Hepatocyte (in vitro differentiated cells): Measurements from ENCODE around the gene DUS2. TPM values are rescaled to one million over a fixed set of nuclear protein-coding genes. Genes with fewer than 3 reads are reported as not detected.

Experiments
- DNase-seq: peaks from one replicate; pipeline ENCODE4 v3.0.0-alpha.2; 2016; ENCODE audit warnings: low spot score
- H2AFZ ChIP-seq: fragments of 200-600 bp; sonication (generic); 2 replicates; pipeline ENCODE4 v1.6.0; 2016; ENCODE audit warnings: antibody characterized with exemption, mild to moderate bottlenecking
- H3K27ac ChIP-seq: fragments of 200-600 bp; sonication (generic); 2 replicates; pipeline ENCODE4 v1.5.1; 2016; ENCODE audit warnings: mild to moderate bottlenecking
- H3K27me3 ChIP-seq: fragments of 200-600 bp; sonication (generic); 2 replicates; pipeline ENCODE4 v1.6.1; 2016
- H3K36me3 ChIP-seq: fragments of 200-600 bp; sonication (generic); replicated peaks from 2 replicates; pipeline ENCODE4 v1.5.1; 2016; ENCODE audit warnings: low read depth; ENCODE audit not compliant: insufficient read depth
- H3K4me1 ChIP-seq: fragments of 200-600 bp; sonication (generic); 2 replicates; pipeline ENCODE4 v1.5.1; 2016; ENCODE audit warnings: mild to moderate bottlenecking, moderate library complexity; ENCODE audit not compliant: insufficient read depth
- H3K4me2 ChIP-seq: fragments of 200-600 bp; sonication (generic); 2 replicates; pipeline ENCODE4 v1.6.0; 2016
- H3K4me3 ChIP-seq: fragments of 200-600 bp; sonication (generic); 2 replicates; pipeline ENCODE4 v1.5.1; 2016; ENCODE audit warnings: mild to moderate bottlenecking
- H3K79me2 ChIP-seq: fragments of 200-600 bp; sonication (generic); 2 replicates; pipeline ENCODE4 v1.6.0; 2017; ENCODE audit warnings: mild to moderate bottlenecking
- H3K9me2 ChIP-seq: fragments of 200-600 bp; sonication (generic); replicated peaks from 2 replicates; pipeline ENCODE4 v1.6.0; 2017; ENCODE audit warnings: mild to moderate bottlenecking; ENCODE audit not compliant: insufficient read depth
- H3K9me3 ChIP-seq: fragments of 200-600 bp; sonication (generic); 2 replicates; pipeline ENCODE4 v1.5.1; 2016; ENCODE audit warnings: low read depth, mild to moderate bottlenecking
- H4K20me1 ChIP-seq: fragments of 200-600 bp; sonication (generic); 2 replicates; pipeline ENCODE4 v1.6.0; 2016; ENCODE audit warnings: mild to moderate bottlenecking; ENCODE audit not compliant: insufficient read depth, poor library complexity, severe bottlenecking
- CTCF ChIP-seq: fragments of 200-600 bp; sonication (generic); IDR thresholded peaks from 2 replicates; pipeline ENCODE4 v1.5.1; 2016; ENCODE audit warnings: antibody characterized with exemption, mild to moderate bottlenecking; ENCODE audit not compliant: poor library complexity
- EZH2 ChIP-seq: fragments of 200-600 bp; sonication (generic); IDR thresholded peaks from 2 replicates; pipeline ENCODE4 v1.6.1; 2016; ENCODE audit warnings: antibody characterized with exemption, mild to moderate bottlenecking, borderline replicate concordance
- EZH2phosphoT487 ChIP-seq: fragments of 200-600 bp; sonication (generic); IDR thresholded peaks from one replicate; pipeline ENCODE4 v1.6.1; 2018; ENCODE audit warnings: antibody characterized with exemption, mild to moderate bottlenecking, low read depth, moderate library complexity; ENCODE audit not compliant: unreplicated experiment, severe bottlenecking
- WGBS: methylation state at CpG from one replicate; pipeline ENCODE4 v1.1.6; 2016; ENCODE audit warnings: low lambda C conversion rate; ENCODE audit errors: missing lambda C conversion rate; 5-methylcytosine and 5-hydroxymethylcytosine counted together
- polyA plus RNA-seq: library from polyadenylated mRNA; unstranded; fragments of >200 nt; fragmentation: Nextera tagmentation; extraction: Ambion mirVana; gene quantifications from 2 replicates; pipeline ENCODE4 v1.2.1, GENCODE V29; 2016
- total RNA-seq: library from RNA; depleted of rRNA; stranded (reverse); fragments of >200 nt; gene quantifications from 2 replicates; pipeline ENCODE4 v1.2.3, GENCODE V29; 2014

Gene DUS2
- total and polyA plus RNA-seq, 2 experiments from 2014 or later, result 11.8 to 18.0 TPM

- 97% methylated on average over 47 of the region's 49 CpGs for WGBS
- Histone ChIP-seq H3K27me3 (no peaks in the 10 kb centered on the region), H2AFZ (no peak overlapping the region), H4K20me1 (no peaks in the 10 kb centered on the region), H3K79me2 (no peaks in the 10 kb centered on the region), H3K27ac (no peak overlapping the region), H3K4me2 (no peak overlapping the region), H3K9me2 (no peaks in the 10 kb centered on the region), H3K4me1 (no peaks in the 10 kb centered on the region), H3K9me3 (no peaks in the 10 kb centered on the region), H3K36me3 (no peaks in the 10 kb centered on the region), H3K4me3 (no peak overlapping the region)
- no peak for DNase-seq
- TF ChIP-seq CTCF (no peak), EZH2phosphoT487 (no peak), EZH2 (no peak)
These were observed 40.9 kb upstream of the DUS2 start for GRCh38 chr16:67982011-67982696.

GRCh38 chr16:67986949-67987348 lies 36.1 kb upstream of the DUS2 start:
- WGBS, result 91% methylated on average over 5 of the region's 5 CpGs
- H3K9me2 ChIP-seq, result no peaks in the 10 kb centered on the region
- DNase-seq, result no peak
- H3K36me3 ChIP-seq, result no peaks in the 10 kb centered on the region
- no peaks in the 10 kb centered on the region for H4K20me1 ChIP-seq
- H3K4me1 ChIP-seq, result no peaks in the 10 kb centered on the region
- TF ChIP-seq EZH2phosphoT487, result no peak
- TF ChIP-seq CTCF, result no peak
- TF ChIP-seq EZH2, result no peak
- H3K9me3 ChIP-seq, result no peaks in the 10 kb centered on the region
- no peaks in the 10 kb centered on the region for H3K27me3 ChIP-seq
- H2AFZ ChIP-seq, result no peak overlapping the region
- H3K27ac ChIP-seq, result no peak overlapping the region
- no peaks in the 10 kb centered on the region for H3K79me2 ChIP-seq
- H3K4me3 ChIP-seq, result no peak overlapping the region
- H3K4me2 ChIP-seq, result no peak overlapping the region

- Histone ChIP-seq H4K20me1 (no peaks in the 10 kb centered on the region), H3K9me2 (no peaks in the 10 kb centered on the region), H3K9me3 (no peaks in the 10 kb centered on the region), H3K4me1 (no peaks in the 10 kb centered on the region), H3K79me2 (no peaks in the 10 kb centered on the region), H3K4me2 (no peak overlapping the region), H3K27ac (no peak overlapping the region), H2AFZ (no peak overlapping the region), H3K27me3 (no peaks in the 10 kb centered on the region), H3K4me3 (no peak overlapping the region), H3K36me3 (no peaks in the 10 kb centered on the region)
- DNase-seq, result no peak
- 88% methylated on average over 11 of the region's 11 CpGs for WGBS
- TF ChIP-seq EZH2phosphoT487 (no peak), CTCF (no peak), EZH2 (no peak)
These were observed 35.5 kb upstream of the DUS2 start for GRCh38 chr16:67987460-67988160.
